Right hindlimb (tissue), 1 donor: Measurements from ENCODE around the gene RTN4RL2.

Experiments
- DNase-seq: peaks from one replicate; pipeline ENCODE4 v3.0.0-alpha.2; 2018

Gene RTN4RL2

DNA sequence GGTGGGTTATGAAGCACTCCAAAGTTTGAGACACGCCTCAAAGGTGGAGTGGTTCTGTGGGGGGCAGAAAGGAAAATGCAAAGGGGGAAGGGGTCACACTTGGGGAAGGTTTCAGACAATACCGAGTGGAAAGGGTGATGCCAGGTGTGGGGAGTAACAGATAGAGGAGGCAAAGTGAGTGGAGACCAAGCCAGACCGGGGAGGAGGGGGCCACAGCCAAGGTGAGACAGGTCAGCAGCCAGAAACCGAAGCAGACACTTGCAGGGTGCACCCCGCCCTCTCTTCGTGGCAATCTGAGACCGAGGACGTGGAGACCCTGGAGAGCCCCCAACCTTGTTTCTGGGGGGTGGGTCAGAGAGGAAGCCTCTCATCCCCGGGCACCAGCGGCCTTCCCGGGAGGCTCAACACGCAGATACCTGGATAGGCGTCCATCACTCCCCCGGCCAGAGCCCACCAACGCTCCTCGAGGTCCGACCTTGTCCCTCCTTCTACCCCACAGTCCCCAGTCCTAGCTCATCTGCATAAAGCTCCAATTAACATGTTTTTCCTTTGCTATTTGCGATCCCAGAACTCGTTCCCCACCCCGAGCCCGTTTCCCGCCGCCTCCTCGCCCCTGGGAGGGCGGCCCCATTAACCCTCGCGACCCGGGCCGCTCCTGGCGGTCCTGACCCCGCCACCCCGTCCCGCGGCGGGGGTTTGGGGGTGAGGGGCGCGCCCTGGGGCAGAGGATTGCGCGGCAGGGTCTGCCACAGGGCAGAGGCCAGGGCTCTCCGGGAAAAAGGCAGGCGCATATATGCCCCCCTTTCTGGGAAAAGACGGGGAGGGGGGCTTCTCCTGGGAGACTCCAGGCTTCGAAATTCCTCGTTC is 21.8 kb downstream of the RTN4RL2 start:
- DNase-seq, result no peak

DNA sequence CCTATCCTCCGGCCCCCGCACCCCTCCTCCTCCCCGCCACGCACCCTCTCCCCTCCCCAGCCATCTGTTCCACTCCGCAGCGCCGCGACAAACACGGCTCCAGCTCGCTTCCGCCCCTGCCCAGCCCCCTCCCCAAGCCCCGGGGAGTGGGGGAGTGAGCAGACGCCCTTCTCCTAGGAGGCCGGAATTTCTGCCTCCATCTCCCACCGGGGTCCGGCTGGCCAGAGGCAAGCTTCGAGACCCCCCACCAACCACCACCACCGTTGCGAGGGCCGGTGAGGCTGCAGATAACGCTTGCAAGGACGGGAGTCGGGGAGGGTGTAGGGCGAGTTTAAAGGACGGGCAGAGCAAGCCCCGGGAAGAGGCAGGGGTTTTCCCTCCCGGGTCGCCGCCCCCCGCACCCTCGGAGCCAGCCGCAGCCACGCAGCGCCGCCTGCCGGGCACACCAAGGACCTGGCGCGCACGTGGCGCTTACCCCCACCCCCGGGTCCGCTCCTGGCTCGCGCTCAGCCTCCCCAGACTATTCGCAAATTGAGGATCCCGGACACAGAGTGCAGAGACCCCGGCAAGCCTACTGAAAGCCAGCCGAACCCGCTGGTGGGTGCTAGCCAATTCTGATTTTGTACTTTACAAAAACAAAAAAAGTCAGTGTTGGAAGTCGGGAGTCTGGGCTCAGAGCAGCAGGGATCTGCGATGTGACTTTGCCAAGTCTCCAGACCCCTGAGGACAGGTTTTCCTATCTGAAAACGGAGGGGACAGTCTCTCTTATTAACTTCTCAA is 22.6 kb downstream of the RTN4RL2 start:
- DNase-seq, result peak; percentile 77

DNA sequence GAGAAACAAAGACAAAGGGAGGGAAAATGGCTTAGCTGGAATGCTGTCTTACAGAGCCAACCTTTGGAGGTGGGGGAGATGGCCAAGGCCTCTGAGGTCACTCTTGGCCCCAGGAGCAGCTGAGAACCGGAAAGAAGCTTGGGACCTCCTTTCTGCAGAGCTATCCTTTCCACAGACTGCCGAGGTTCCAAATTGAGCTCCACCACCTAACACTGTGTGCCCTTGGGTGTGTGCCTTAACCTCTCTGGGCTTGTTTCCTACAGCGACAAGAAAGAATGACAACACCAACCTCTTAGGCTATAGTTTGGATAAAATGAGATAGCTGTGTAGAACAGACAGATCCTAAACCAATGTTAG is 23.2 kb downstream of the RTN4RL2 start:
- no peak for DNase-seq

DNA sequence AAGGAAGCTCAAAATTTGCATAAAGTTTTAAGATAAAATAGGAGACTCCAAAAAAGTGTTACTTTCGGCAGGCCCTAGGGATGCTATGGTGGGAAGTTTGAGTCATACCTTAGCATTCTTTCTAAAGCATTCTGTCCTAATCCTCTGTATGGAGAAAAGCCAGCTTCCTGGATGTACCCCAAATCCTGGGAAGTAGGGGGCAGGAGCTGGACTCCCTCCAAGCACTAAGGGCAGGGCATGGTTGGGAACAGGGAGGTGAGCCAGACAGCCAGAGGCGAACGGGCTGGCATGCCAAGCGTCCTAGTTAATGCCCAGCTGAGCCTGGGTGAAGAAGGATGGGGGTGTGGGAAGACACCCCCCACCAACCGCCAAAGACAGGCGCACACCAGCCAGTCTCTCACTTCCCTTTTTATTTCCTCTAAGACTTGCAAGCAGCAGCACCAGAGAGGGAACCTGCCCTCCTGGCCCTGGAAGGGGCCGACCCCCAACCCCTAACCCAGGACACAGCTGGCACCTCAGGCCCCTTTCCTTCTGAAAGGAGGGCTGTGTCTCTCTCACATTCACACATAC is 23.9 kb downstream of the RTN4RL2 start:
- no peak for DNase-seq

DNA sequence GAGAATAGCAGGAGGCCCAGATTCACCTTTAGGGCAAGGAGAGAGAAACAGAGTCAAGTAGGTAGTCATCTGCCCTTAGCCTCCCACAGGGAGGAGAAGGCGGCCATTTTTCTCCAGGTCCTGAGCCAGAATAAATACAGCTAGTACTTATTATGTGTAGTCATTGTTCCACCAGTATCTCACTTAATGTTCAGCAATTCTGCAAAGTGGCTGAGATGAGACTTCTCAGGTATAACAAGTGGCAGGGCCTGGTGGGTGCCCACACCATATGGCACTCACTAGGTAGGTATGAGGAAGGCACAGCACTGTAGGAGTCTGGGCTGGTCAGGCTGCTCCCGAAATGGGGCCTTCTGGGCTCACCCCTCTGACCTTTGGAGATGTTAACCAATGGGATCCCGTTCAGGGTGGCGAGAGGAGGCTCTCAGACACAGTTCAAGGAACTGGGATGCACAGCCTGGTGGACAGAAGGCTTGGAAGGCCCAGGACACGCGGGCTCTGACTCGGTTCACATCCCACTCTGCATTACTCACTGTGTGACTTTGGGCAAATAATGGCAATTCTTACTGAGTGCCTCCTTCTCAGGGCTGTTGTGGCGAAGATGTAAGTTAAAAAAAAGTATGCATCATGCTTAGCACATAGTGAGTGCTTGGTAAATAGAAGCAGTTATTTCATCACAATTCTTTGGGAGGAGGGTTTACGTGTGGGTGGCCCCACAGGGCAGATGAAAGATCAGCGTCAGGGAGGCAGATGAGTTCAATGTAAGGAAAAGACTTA is 25.1 kb downstream of the RTN4RL2 start:
- no peak for DNase-seq

DNA sequence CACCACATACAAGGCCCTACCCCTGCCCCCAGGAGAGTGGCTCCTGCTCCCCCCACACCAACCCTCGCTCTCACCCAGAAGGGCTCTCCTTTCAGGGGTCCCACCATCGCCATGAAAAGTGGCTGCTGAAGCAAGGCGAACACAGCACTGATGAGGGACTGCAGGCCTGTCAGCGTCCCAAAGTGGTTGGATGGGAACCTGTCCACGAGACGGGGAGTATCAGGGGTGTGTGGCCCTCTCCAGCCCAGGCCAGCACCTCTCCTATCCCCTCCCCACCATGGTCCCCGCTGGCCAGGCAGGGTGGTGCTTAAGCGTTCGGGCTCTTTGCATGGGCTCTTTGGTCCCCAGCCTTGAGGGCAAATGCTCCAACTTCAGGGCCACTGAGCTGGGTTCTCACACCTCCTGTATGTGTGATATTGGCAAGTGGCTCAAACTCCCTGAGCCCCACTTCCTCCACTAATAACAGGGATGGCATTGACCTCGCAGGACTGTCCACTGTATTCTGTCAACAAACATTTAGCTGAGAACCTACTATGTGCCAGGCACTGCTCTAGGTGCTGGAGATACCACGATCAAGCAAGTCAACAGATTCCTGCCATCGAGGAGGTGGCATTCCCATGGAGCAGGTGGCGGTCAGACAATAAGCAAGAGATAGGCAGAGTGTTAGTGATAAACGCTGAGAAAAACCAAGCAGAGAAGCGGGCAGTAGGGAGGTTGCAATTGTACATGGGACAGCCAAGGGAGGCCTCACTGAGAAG is 26.9 kb downstream of the RTN4RL2 start:
- DNase-seq, result no peak

DNA sequence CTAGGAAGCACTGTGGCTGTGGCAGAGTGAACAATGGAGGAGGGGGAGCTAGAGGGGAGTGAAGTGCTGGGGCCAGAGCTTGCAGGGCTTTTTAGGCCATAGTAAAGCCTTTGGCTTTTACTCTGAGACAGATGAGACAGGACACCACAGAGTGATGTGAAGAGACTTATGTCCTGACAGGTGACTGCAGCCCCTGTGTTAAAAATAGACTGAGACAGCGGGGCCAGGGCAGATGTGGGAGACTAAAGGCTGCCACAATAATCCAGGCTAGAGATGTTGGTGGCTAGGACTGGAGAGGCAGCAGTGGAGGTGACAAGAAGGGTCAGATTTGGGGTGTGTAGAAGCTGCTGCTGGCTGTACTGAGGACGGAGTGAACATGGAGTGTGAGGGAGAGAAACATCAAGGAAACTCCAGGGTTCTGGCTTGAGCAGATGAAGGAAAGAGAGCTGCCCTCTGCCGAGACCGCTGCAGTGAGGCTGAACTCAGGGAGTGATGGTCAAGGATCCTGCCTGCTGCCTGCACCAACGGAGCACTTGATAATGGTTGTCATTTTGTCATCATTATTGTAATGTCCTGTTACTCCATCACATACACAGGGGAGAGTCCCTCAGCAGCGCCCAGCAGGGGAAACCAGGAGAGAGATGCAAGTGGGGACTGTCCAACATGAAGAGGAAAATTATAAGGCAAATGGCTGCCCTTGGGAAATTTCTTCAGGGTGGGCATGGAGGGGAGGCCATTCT is 27.8 kb downstream of the RTN4RL2 start:
- DNase-seq, result no peak

DNA sequence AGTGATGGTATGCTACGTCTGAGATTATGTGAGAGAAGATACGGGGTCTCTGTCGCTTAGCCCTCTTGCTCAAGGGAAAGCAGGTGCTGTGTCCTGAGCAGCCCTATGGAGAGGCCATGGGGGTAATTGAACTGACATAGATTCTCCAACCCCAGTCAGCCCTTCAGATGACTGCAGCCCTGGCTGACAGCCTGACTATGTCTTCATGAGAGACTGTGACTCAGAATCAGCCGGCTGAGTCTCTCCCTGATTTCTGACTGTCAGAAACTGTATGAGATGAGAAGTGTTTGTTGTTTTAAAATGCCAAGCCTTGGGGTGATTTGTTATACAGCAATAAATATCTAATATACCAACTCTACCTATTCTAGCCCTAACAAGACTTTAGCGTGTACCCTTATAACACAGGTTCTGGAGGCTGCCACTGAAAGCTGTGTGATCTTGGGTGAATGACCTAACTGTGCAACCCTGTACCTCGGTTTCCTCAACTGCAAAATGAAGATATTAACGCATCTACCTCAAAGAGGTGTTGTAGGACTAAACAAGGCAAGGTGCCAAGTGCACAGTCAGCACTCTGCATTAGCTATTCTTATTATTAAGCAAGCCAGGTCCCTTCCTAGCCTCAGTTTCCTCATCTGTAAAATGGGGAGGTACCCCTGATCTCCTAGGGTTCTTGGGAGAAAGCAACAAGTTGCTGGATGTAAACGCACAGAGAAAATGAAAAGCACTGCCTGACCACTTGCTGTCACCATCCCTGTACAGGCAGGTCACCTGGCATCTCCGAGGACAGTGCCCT is 30.3 kb downstream of the RTN4RL2 start:
- no peak for DNase-seq

DNA sequence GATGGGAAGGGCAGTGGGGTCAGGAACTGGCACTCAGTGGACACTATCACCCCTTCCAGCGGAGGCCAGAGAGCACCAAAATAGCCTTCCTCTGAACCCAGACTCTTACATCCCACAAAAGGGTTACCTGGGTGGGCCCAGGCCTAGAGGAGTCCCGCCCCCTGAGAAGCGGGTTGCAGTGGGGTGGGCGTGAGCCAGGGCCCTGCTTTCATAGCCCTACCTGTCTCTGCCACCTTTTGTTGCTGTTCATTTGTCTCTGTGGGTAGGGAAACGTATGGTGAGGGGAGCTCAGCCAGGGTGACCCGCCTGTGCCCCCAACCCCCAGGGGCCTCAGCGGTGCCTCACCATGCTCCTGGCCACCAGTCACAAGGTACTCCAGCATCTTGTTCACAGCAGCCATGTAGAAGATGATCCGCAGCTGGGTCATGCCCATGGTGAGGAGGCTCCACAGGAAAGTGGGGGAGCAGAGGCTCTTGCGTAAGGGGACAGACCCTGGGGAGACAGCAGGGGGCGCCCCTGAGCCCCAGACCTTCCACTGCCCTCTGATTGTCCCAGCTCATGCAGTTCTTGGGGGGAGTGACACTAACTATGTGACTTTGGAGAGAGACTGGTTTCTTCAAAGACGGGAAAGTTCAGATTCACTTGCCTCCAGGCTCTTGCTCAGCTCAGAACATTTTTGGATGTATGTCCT is 31.2 kb downstream of the RTN4RL2 start:
- DNase-seq, result no peak

DNA sequence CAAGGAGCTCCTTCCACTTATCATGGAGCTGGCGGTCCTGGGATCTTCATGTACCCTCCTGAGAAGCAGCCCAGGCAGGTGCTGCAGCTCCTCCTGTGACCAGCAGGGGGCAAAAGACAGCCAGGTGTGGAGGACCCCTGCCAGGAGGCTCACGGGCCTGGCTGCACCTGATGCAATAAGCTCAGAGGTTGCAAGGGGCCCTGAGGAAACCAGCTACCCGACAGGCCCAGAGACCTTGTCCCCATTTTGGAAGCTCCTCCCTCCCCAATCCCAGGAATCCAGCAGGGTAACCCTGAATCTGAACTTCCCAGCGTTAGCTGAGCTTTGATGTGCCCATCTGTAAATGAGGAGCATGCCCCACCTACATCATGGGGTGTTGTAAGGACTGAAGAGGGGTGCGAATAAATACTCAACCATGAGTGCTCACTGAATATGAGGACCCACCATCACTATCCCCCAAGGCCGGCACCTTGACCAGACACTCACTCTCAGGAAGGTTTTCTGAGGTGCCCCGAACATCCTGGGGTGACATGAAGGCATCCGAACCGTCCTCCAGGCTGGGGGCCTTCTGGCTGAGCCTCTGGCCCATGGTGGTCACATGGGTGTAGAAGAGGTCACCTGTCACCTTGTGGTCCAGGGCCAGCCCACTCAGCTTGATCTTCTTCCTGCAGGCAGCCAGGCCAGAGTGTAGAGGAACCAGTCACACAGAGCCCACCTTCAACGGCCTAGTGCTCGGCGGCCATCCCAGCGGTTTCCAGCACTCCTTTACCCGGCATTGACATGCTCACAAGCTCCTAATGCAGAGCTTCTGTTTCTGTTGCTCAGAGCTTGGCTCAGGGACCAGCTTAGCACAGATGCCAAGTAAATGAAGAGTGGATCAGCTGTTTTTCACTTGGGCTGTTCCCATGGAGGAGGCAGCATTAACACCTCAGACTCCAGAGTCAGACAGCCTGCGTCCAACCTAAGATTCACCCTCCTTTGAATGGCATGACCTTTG is 33.5 kb downstream of the RTN4RL2 start:
- peak; percentile 33 for DNase-seq

DNA sequence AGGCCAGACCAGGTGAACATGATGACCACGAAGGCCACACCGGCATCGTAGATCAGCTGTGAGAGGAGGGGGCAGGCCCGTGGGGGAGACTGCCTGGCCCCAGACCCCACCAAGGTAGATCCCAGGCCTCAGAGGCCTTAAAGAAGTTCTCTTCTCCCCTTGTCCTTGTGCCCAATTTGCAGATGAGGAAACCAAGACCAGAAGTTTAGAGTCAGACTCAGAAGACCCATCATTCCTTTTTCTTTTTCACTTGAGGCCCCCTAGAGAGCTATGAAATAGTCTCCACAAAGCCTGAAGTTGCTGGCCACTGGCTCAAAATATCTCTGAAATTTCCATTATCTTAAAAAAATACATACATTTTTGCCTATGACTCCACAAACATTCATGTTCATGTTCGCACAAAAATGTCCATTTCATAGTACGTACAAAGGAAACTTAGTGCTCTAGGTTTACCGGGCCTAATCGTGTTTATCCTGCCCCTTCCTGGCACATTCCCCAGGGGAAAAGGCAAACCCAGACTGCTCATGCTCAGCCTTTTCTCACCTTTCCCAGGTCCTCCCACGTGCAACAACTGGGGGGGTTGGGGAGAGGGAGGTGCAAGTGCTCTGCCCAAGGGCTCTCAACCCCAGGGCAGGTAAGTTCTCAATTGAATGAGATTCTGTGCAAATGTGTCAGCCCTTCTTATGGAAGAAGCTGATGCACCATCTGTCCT is 35.9 kb downstream of the RTN4RL2 start:
- DNase-seq, result no peak

DNA sequence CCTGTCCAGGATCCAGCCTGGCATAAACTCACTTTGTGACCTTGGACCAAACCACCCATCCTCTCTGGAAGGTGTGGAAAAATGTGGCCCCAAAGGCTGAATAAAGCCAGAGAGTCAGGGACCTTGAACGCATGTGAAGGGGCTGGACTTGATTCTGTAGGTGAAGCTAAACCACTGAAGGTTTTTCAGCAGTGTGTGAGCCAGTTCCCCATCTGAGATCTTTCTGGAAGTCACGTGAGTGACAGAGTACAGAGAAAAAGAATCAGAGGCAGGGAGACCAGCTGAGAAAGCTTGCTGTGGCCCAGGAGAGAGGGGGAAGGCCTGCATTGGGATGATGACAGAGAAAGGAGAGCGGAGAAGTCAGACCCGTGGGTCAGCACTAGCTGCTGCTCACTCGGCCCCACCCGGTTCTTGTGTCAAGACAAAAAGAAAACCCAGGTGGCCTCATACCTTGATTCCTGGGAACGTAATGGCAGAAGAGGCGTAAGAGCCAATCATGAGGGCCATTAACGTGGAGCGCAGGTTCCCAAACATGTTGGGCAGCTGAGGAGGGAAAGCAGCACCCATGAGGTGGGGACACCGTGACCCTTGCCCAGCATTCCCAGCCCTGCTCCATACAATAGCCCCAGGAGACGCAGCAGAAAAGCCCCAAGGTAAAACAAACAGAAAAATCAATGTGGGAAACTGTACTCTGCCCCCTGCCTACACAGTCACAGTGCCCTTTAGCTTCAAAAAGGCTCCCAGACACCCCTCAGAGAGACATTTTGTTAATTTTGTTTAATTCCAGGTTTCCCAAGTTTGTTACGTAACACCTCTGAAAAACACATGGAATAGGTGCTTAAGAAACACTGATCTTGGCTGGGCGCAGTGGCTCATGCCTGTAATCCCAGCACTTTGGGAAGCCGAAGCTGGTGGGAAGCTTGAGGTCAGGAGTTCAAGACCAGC is 37.2 kb downstream of the RTN4RL2 start:
- DNase-seq, result no peak

DNA sequence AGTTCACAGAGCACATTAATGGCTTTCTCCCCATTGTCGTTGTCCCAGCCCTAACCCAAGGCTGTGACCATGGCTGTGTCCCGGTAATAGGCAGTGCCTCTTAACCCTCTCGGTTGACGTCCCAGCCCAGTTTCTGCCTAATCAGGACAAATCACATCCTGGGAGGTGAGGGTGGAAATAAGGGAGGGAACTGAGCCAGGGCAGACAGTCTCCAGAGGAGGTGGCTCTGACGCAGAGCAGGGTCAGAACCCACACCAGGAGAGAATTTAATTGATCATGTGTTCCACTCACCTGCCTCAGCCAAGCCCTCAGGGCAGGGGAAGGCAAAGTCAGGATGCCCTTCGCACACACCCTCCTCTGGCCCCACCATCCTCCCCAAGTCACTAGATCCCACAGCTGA is 38.2 kb downstream of the RTN4RL2 start:
- DNase-seq, result no peak

DNA sequence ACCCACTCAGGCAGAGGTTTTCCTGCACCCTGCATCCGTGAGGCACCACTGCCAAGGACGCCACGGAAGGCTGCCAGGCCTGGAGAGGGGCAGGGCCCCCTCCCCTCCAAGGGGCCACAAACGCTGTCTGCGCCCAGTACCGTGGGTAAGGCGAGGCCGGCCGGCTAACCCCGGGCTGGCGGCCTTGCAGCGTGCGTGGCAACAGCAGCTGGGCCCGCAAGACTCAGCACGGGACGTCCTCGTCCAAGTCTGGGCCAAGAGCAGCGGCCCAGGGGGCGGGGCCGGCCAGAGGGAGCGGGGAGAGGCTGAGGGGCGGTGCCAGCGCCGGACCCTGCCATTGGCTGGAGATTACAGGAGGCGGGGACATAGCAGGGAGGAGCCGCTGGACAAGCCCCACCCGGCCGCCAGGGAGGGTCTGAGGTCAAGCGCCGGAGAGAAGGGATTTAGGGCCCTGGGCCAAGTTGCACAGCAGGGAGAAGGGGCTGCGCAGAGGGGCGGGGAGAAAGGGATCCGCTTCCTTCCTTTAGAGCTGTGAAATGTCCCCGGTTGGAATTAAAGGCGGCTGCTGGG is 39.2 kb downstream of the RTN4RL2 start:
- peak; percentile 95 for DNase-seq

DNA sequence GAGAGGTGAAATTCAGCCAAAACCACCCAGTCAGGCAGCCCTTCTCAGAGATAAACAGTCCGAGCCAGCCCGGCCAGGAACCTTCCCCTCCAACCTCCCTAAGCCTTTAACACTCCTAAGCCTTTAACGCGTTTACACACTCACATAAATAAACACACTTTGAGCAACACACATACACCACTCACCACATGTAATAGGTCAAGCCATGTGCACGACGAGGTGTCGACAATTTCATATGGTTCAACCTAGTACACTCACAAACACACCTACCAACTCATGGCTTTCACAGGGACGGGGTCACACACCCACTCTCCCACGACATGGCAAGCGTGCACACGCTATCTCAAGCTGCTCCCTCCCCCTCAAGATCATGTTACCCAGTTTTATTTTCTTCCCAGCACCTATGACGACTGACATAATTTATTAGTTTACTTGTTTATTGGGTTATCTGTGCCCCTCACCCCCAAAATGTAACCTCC is 39.7 kb downstream of the RTN4RL2 start:
- DNase-seq, result no peak

DNA sequence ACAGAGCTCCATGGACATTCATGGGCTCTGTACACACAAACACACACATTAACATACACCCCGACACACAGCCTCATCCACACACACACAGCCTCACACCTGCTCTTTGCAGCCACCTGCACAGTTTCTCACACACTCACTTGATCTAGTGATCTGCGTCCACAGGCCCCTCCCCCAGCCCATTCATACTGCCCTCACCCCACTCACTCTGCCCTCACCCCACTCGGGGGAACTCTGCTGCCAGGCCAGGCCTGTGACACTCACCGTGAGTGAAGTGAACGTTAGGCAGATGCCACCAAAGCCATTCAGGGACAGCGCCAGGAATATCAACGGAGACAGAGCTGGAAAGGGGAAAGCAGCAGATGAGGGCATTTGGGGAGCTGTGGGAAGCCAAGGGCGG is 40.2 kb downstream of the RTN4RL2 start:
- no peak for DNase-seq
